ENCODE measurements around the gene HLA-DOA. TPM values are rescaled to one million over a fixed set of nuclear protein-coding genes. Genes with fewer than 3 reads are reported as not detected.
A peak's percentile ranks its signal among the peaks of the same experiment; 100 is the strongest.

Gene HLA-DOA
- total and polyA plus RNA-seq, 10 of the 15 experiments (the other 5 are each of a cell fraction or from before 2014, with no cell fraction given): 8.8 to 108 (median 58.3) TPM

DNA sequence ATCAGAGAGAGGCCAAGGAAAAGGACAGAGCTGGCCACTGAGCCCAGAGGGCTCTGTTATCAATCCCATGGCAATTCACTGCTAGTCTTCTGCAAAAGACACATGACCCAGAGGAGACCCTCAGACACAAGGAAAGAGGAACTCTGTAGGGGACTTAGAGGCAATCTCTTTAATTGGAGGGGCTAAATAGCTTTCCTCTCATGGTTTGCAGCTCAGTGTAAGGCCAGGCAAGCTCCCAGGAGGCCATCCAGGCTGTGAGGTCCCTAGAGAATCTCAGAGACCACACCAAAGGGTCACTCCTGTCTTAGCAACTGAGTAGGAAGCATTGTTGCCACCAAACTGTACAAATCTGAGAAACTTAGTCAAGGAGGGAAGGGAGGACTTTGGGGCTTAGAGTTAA lies 10.0 kb upstream of the HLA-DOA start:
- H3K79me2 ChIP-seq (ENCODE audit: control insufficient read depth, insufficient read depth, low read length): no peaks in the 10 kb centered on the region
- FAIRE-seq: no peak
- peak overlapping the region; percentile 49 for H3K4me2 ChIP-seq (ENCODE audit: control insufficient read depth, insufficient read depth)
- H3K27ac ChIP-seq (ENCODE audit: control insufficient read depth, insufficient read depth): peak overlapping the region; percentile 70
- TSS peak; percentile 89 for BruUV-seq (replicated peaks)
- no peak overlapping the region for H3K4me3 ChIP-seq
- ChIA-PET POLR2A (interaction anchor here (1.1 to 14.8 kb wide), 7 partner anchors 9 to 95 kb away, joined by 3 to 240 read pairs (median 8); partner anchors contain the start of genes HLA-DOA, HLA-DPA1 and HLA-DPB1), CTCF (interaction anchor here (0.8 to 12.3 kb wide), 15 partner anchors 10 to 181 kb away, joined by 3 to 281 read pairs (median 5); partner anchors contain the start of genes HLA-DPA1, HLA-DPB1 and TAP2), RAD21 (ENCODE audit: unreplicated experiment) (interaction anchor here (0.6 to 9.7 kb wide), 12 partner anchors 10 to 180 kb away, joined by 3 to 139 read pairs (median 4); partner anchors contain the start of genes HLA-DMA, HLA-DOA, HLA-DPA1 and HLA-DPB1), SMC1A (ENCODE audit: uncharacterized antibody, unreplicated experiment) (interaction anchor here (0.8 to 12.9 kb wide), 13 partner anchors 9 to 230 kb away, joined by 3 to 177 read pairs (median 36); partner anchors contain the start of genes HLA-DPA1 and HLA-DPB1)
- H2AFZ ChIP-seq (ENCODE audit: control insufficient read depth, low read depth, low read length): peak overlapping the region; percentile 13; the same call in 1 of the 2 replicates
- no peaks in the 10 kb centered on the region for H3K36me3 ChIP-seq (ENCODE audit: control insufficient read depth in 2 of 2, insufficient read depth in 2 of 2, low read length in 1 of 2)
- intact Hi-C loops (cut with micrococcal nuclease; ENCODE audit: unreplicated experiment): no loop called here
- in situ Hi-C loops (cut with MboI): loop anchor here (5.0 kb wide), 1 partner anchor 63 kb away; no protein-coding TSS in a partner anchor
- no peaks in the 10 kb centered on the region; the same call in 2 of the 3 replicates for H3K9me3 ChIP-seq (replicated peaks; ENCODE audit: control insufficient read depth, insufficient read depth, low read length)
- H3K4me1 ChIP-seq (ENCODE audit: control insufficient read depth, insufficient read depth, low read length): peaks cover 22% of the 10 kb centered on the region
- H4K20me1 ChIP-seq (ENCODE audit: control insufficient read depth, insufficient read depth): no peaks in the 10 kb centered on the region
- H3K27me3 ChIP-seq (replicated peaks in 1 of 2; ENCODE audit: control insufficient read depth in 2 of 2, insufficient read depth in 2 of 2, low read length in 1 of 2): no peaks in the 10 kb centered on the region
- peak; percentile 31 for ATAC-seq
- peak overlapping the region; percentile 18; the same call in 1 of the 2 replicates for H3K9ac ChIP-seq (ENCODE audit: control insufficient read depth, insufficient read depth, low read length)
- DNase-seq (ENCODE audit: low read depth, low spot score): no peak
- TF ChIP-seq JUNB (IDR thresholded peaks at IDR 0.05) (no peak), SIN3A (IDR thresholded peaks at IDR 0.05; ENCODE audit: low read depth, low read length) (no peak), RELA (IDR thresholded peaks at IDR 0.05; ENCODE audit: borderline replicate concordance, partially characterized antibody) (no peak), ZNF207 (IDR thresholded peaks at IDR 0.05; ENCODE audit: borderline replicate concordance) (no peak), MXI1 (IDR thresholded peaks at IDR 0.05; ENCODE audit: low read depth, low read length) (no peak), MEF2B (IDR thresholded peaks at IDR 0.05; ENCODE audit: partially characterized antibody, poor library complexity, severe bottlenecking) (peak; percentile 75), YBX1 (IDR thresholded peaks at IDR 0.05) (no peak), NFIC (IDR thresholded peaks at IDR 0.05; ENCODE audit: low read depth, low read length) (no peak)
- TF ChIP-seq, protein P1, sequence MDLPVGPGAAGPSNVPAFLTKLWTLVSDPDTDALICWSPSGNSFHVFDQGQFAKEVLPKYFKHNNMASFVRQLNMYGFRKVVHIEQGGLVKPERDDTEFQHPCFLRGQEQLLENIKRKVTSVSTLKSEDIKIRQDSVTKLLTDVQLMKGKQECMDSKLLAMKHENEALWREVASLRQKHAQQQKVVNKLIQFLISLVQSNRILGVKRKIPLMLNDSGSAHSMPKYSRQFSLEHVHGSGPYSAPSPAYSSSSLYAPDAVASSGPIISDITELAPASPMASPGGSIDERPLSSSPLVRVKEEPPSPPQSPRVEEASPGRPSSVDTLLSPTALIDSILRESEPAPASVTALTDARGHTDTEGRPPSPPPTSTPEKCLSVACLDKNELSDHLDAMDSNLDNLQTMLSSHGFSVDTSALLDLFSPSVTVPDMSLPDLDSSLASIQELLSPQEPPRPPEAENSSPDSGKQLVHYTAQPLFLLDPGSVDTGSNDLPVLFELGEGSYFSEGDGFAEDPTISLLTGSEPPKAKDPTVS (IDR thresholded peaks at IDR 0.05; ENCODE audit: low read depth, low read length): no peak
- TF ChIP-seq, protein P2, sequence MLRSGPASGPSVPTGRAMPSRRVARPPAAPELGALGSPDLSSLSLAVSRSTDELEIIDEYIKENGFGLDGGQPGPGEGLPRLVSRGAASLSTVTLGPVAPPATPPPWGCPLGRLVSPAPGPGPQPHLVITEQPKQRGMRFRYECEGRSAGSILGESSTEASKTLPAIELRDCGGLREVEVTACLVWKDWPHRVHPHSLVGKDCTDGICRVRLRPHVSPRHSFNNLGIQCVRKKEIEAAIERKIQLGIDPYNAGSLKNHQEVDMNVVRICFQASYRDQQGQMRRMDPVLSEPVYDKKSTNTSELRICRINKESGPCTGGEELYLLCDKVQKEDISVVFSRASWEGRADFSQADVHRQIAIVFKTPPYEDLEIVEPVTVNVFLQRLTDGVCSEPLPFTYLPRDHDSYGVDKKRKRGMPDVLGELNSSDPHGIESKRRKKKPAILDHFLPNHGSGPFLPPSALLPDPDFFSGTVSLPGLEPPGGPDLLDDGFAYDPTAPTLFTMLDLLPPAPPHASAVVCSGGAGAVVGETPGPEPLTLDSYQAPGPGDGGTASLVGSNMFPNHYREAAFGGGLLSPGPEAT (IDR thresholded peaks at IDR 0.05; ENCODE audit: low read depth): no peak
- TF ChIP-seq, protein P3, sequence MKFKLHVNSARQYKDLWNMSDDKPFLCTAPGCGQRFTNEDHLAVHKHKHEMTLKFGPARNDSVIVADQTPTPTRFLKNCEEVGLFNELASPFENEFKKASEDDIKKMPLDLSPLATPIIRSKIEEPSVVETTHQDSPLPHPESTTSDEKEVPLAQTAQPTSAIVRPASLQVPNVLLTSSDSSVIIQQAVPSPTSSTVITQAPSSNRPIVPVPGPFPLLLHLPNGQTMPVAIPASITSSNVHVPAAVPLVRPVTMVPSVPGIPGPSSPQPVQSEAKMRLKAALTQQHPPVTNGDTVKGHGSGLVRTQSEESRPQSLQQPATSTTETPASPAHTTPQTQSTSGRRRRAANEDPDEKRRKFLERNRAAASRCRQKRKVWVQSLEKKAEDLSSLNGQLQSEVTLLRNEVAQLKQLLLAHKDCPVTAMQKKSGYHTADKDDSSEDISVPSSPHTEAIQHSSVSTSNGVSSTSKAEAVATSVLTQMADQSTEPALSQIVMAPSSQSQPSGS (IDR thresholded peaks at IDR 0.05; ENCODE audit: low read length): no peak
- TF ChIP-seq, protein P4, sequence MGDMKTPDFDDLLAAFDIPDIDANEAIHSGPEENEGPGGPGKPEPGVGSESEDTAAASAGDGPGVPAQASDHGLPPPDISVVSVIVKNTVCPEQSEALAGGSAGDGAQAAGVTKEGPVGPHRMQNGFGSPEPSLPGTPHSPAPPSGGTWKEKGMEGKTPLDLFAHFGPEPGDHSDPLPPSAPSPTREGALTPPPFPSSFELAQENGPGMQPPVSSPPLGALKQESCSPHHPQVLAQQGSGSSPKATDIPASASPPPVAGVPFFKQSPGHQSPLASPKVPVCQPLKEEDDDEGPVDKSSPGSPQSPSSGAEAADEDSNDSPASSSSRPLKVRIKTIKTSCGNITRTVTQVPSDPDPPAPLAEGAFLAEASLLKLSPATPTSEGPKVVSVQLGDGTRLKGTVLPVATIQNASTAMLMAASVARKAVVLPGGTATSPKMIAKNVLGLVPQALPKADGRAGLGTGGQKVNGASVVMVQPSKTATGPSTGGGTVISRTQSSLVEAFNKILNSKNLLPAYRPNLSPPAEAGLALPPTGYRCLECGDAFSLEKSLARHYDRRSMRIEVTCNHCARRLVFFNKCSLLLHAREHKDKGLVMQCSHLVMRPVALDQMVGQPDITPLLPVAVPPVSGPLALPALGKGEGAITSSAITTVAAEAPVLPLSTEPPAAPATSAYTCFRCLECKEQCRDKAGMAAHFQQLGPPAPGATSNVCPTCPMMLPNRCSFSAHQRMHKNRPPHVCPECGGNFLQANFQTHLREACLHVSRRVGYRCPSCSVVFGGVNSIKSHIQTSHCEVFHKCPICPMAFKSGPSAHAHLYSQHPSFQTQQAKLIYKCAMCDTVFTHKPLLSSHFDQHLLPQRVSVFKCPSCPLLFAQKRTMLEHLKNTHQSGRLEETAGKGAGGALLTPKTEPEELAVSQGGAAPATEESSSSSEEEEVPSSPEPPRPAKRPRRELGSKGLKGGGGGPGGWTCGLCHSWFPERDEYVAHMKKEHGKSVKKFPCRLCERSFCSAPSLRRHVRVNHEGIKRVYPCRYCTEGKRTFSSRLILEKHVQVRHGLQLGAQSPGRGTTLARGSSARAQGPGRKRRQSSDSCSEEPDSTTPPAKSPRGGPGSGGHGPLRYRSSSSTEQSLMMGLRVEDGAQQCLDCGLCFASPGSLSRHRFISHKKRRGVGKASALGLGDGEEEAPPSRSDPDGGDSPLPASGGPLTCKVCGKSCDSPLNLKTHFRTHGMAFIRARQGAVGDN (IDR thresholded peaks at IDR 0.05): no peak
